ENCODE measurements around the gene AACS. TPM values are rescaled to one million over a fixed set of nuclear protein-coding genes. Genes with fewer than 3 reads are reported as not detected.
"Not testable (repeated sequence)": the region's sequence is repeated elsewhere in the genome, so short reads cannot be mapped to it uniquely, and the experiment has no call there.

AACS gene
- total and polyA plus RNA-seq, 4 donors = 19.8 to 37.0 (median 24.5) TPM

DNA sequence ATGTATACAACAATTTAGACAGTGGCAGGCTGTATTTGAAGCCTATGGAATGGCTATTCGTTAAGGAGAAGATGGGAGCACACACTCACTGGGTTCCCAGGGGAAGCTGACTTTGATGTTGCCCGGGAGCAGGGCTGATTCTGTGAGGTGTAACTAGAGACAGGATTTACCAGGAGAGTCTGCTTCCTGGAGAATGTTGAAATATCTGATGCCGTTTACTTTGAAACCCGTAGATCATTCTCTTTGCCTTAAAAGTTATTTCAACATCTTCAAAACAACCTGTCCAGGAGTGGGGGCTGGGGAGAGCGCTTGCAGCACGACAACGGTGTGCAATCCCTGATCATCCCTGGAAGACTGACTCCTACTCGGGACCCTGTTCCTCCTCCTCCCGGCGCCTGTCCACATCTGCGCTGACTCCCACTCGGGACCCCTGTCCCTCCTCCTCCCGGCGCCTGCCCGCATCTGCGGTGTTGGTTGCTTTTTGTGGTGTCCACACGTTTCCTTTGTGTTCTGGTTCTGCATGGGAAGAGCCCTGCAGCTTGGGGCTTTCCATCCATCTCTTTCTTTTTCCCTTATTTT is 72.6 kb downstream of the AACS start:
- 84% methylated on average over 13 of the region's 17 CpGs for WGBS (ENCODE audit: insufficient coverage)
- H3K27me3 ChIP-seq (ENCODE audit: control insufficient read depth, insufficient read depth, low read length) = no peaks in the 10 kb centered on the region
- peaks cover 65% of the 10 kb centered on the region for H3K36me3 ChIP-seq (ENCODE audit: control insufficient read depth, insufficient read depth, low read length)
- H3K9me3 ChIP-seq (ENCODE audit: control insufficient read depth, insufficient read depth, low read length) = no peaks in the 10 kb centered on the region
- no peak overlapping the region for H3K4me3 ChIP-seq (ENCODE audit: low read depth, low read length)
- peaks cover 10% of the 10 kb centered on the region for H3K4me1 ChIP-seq (ENCODE audit: control insufficient read depth, insufficient read depth, low read length)
- no peak for DNase-seq (ENCODE audit: low read depth in 4 of 6, low spot score in 6 of 6)
- H3K27ac ChIP-seq (ENCODE audit: low read depth, low read length) = no peak overlapping the region

DNA sequence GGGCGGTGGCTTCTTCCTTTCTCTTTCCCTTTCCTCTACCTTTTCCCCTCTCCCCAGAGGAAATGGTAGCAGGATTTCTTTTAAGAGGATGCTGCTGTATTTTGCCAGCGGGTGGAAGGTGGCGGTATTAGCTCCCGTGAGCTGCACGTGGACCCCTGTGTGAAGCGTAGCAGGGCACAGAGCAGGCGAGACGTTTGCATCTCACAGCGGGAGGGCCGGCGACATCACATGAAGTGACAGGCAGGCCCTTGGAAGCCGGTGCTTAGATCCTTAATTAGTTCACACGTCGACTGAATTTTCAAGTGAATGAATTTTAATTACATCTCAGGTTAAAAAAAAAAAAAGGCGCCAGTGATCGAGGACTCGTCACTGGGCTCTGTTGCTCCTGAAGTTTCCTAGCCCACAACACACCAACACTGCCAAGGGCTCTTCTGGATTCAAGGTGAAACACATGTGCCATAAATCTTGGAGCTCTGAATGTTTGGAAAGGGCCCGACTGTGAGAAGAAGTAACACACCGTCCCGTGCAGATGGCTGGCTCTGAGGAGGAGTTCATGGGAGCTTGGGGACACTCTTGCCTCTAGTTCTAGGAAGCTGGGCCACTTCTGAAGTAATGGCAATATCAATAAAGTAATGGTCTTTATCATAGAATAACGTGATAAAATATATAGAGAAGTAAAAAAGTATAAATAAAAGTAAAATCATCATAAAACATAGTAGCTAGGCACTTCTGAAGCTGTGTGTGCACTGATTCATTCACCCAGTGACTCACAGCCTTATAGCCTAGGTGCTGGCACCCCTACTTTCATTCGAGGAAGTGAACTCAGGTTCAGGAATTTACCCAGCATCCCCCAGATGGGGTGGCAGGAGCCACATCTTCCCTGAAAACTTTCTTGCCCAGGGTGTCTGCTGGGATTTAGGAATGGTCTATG is 75.3 kb downstream of the AACS start:
- peaks cover 39% of the 10 kb centered on the region for H3K36me3 ChIP-seq (ENCODE audit: control insufficient read depth, insufficient read depth, low read length)
- DNase-seq (ENCODE audit: low read depth in 4 of 6, low spot score in 6 of 6) = peak in 2 of 6 donors; percentile 76 to 79
- H3K9me3 ChIP-seq (ENCODE audit: control insufficient read depth, insufficient read depth, low read length) = no peaks in the 10 kb centered on the region
- H3K4me1 ChIP-seq (ENCODE audit: control insufficient read depth, insufficient read depth, low read length) = peaks cover 25% of the 10 kb centered on the region
- no peaks in the 10 kb centered on the region for H3K27me3 ChIP-seq (ENCODE audit: control insufficient read depth, insufficient read depth, low read length)
- no peak overlapping the region for H3K27ac ChIP-seq (ENCODE audit: low read depth, low read length)
- WGBS (ENCODE audit: insufficient coverage) = 48% methylated on average over 15 of the region's 22 CpGs
- no peak overlapping the region for H3K4me3 ChIP-seq (ENCODE audit: low read depth, low read length)

DNA sequence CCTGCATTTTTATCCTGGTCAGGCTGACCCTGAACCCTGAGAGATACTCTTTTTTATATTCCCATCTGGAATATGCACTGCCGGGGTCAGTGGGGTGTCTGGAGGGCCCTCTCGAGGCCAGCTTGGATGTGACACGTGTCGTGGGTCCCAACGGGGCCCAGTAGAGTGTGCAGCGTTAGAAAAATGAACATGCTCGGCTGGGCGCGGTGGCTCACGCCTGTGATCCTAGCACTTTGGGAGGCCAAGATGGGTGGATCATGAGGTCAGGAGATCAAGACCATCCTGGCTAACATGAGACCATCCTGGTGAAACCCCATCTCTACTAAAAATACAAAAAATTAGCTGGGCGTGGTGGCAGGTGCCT is 76.0 kb downstream of the AACS start:
- peaks cover 34% of the 10 kb centered on the region for H3K36me3 ChIP-seq (ENCODE audit: control insufficient read depth, insufficient read depth, low read length)
- not testable (repeated sequence) for H3K27me3 ChIP-seq (ENCODE audit: control insufficient read depth, insufficient read depth, low read length)
- WGBS (ENCODE audit: insufficient coverage) = 90% methylated on average over 10 of the region's 11 CpGs

DNA sequence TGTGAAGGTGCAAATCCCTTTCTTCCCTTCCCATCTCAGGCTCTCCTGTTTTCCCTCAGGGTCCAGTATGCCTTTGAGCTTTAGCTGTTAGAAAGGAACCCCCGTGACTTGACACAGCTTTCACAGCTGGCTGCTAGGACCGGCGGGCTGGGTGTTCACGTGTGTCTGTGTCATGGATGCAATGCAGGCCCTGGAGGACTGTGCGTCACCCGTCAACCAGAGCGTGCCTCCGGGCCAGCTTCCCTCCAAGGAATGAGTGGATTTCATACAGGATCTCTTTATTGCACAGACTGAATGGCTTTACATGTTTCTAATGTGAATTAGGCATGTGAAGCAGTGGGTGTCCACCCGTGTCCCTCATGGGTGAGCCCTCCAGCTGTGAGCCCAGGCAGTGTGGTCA is 77.4 kb downstream of the AACS start:
- H3K9me3 ChIP-seq (ENCODE audit: control insufficient read depth, insufficient read depth, low read length) = no peaks in the 10 kb centered on the region
- no peaks in the 10 kb centered on the region for H3K27me3 ChIP-seq (ENCODE audit: control insufficient read depth, insufficient read depth, low read length)
- WGBS (ENCODE audit: insufficient coverage) = 87% methylated on average over 5 of the region's 9 CpGs
- DNase-seq (ENCODE audit: low read depth in 4 of 6, low spot score in 6 of 6) = no peak
- peaks cover 27% of the 10 kb centered on the region for H3K36me3 ChIP-seq (ENCODE audit: control insufficient read depth, insufficient read depth, low read length)
- H3K27ac ChIP-seq (ENCODE audit: low read depth, low read length) = no peak overlapping the region
- no peak overlapping the region for H3K4me3 ChIP-seq (ENCODE audit: low read depth, low read length)
- H3K4me1 ChIP-seq (ENCODE audit: control insufficient read depth, insufficient read depth, low read length) = peaks cover 22% of the 10 kb centered on the region

More for the DNA sequence above, 76.0 kb downstream of the AACS start:
- DNase-seq (ENCODE audit: low read depth in 4 of 6, low spot score in 6 of 6); H3K9me3 ChIP-seq (ENCODE audit: control insufficient read depth, insufficient read depth, low read length); H3K27ac ChIP-seq (ENCODE audit: low read depth, low read length); H3K4me3 ChIP-seq (ENCODE audit: low read depth, low read length): not testable (repeated sequence)
- peaks cover 25% of the 10 kb centered on the region for H3K4me1 ChIP-seq (ENCODE audit: control insufficient read depth, insufficient read depth, low read length)

DNA sequence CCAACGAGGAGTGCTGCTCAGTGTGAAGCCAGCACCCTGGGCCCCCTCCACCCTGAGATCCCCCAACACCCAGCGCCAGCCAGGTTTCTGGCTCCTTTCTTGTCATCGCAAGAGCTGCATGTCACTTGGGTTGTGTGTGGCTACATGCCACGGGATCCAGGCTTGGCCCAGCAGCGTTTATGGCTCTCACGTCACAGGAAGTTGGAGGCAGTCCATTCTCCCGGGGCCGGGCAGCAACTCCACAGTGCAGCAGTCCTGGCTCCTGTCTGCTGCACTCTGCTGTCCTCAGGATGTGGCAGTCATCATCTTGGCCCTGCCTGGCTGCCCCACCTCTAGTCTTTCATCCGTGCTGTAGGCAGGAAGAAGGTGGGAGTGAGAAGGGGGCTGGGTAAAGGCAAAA is 78.3 kb downstream of the AACS start:
- peaks cover 22% of the 10 kb centered on the region for H3K4me1 ChIP-seq (ENCODE audit: control insufficient read depth, insufficient read depth, low read length)
- no peak overlapping the region for H3K27ac ChIP-seq (ENCODE audit: low read depth, low read length)
- peaks cover 22% of the 10 kb centered on the region for H3K36me3 ChIP-seq (ENCODE audit: control insufficient read depth, insufficient read depth, low read length)
- no peak overlapping the region for H3K4me3 ChIP-seq (ENCODE audit: low read depth, low read length)
- WGBS (ENCODE audit: insufficient coverage) = 42% methylated on average over 9 of the region's 9 CpGs
- no peaks in the 10 kb centered on the region for H3K9me3 ChIP-seq (ENCODE audit: control insufficient read depth, insufficient read depth, low read length)
- no peaks in the 10 kb centered on the region for H3K27me3 ChIP-seq (ENCODE audit: control insufficient read depth, insufficient read depth, low read length)
- peak in 1 of 6 donors; percentile 80 for DNase-seq (ENCODE audit: low read depth in 4 of 6, low spot score in 6 of 6)

DNA sequence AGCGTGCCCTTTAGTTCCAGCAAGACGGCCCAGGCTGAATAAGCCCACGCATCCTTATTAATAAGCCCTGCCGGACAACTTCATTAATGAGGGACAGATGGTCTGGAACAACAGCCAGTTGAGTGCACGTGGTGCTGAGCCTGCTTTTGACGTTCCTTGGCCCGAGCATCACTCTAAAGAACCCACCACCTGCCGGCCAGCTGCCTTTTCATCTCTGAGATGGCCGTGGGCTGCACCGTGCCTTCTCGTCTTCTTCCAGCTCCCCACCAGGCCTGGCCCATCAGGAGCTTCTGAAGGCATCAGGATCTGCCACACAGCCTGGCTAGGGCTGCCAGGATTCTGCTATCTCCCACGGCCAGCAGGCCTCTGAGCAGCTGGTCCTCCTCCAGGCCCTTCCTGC is 80.0 kb downstream of the AACS start:
- Histone ChIP-seq H3K4me3 (ENCODE audit: low read depth, low read length) (no peak overlapping the region), H3K9me3 (ENCODE audit: control insufficient read depth, insufficient read depth, low read length) (no peaks in the 10 kb centered on the region), H3K27me3 (ENCODE audit: control insufficient read depth, insufficient read depth, low read length) (no peaks in the 10 kb centered on the region), H3K27ac (ENCODE audit: low read depth, low read length) (no peak overlapping the region), H3K4me1 (ENCODE audit: control insufficient read depth, insufficient read depth, low read length) (peaks cover 19% of the 10 kb centered on the region), H3K36me3 (ENCODE audit: control insufficient read depth, insufficient read depth, low read length) (peaks cover 7% of the 10 kb centered on the region)
- 44% methylated on average over 12 of the region's 12 CpGs for whole genome bisulfite sequencing (ENCODE audit: insufficient coverage)
- peak in 2 of 6 donors; percentile 23 to 69 for DNase-seq (ENCODE audit: low read depth in 4 of 6, low spot score in 6 of 6)

DNA sequence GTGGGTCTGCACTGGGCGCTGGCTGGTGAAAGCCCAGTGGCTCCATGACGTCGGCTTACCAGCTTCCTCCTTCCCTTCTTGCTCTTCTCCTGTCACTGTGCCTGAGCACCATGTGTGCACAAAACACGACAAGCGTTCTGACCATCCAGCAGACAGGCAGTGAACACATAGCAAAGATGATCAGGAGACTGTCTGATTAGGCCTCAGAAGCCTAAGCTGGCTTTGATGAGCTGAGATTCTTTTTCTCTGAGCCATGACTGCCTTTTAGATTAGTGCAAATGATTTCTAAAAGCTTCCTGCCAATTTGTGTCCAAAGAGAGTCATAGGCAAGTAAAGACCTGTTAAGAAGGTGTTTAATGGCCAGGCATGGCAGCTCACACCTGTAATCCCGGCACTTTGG is 83.1 kb downstream of the AACS start:
- DNase-seq (ENCODE audit: low read depth in 4 of 6, low spot score in 6 of 6) = peak in 1 of 6 donors; percentile 27
- H3K4me1 ChIP-seq (ENCODE audit: control insufficient read depth, insufficient read depth, low read length) = peaks cover 13% of the 10 kb centered on the region
- 69% methylated on average over 6 of the region's 6 CpGs for WGBS (ENCODE audit: insufficient coverage)
- no peak overlapping the region for H3K27ac ChIP-seq (ENCODE audit: low read depth, low read length)
- H3K9me3 ChIP-seq (ENCODE audit: control insufficient read depth, insufficient read depth, low read length) = no peaks in the 10 kb centered on the region
- no peaks in the 10 kb centered on the region for H3K36me3 ChIP-seq (ENCODE audit: control insufficient read depth, insufficient read depth, low read length)
- H3K27me3 ChIP-seq (ENCODE audit: control insufficient read depth, insufficient read depth, low read length) = no peaks in the 10 kb centered on the region
- no peak overlapping the region for H3K4me3 ChIP-seq (ENCODE audit: low read depth, low read length)

DNA sequence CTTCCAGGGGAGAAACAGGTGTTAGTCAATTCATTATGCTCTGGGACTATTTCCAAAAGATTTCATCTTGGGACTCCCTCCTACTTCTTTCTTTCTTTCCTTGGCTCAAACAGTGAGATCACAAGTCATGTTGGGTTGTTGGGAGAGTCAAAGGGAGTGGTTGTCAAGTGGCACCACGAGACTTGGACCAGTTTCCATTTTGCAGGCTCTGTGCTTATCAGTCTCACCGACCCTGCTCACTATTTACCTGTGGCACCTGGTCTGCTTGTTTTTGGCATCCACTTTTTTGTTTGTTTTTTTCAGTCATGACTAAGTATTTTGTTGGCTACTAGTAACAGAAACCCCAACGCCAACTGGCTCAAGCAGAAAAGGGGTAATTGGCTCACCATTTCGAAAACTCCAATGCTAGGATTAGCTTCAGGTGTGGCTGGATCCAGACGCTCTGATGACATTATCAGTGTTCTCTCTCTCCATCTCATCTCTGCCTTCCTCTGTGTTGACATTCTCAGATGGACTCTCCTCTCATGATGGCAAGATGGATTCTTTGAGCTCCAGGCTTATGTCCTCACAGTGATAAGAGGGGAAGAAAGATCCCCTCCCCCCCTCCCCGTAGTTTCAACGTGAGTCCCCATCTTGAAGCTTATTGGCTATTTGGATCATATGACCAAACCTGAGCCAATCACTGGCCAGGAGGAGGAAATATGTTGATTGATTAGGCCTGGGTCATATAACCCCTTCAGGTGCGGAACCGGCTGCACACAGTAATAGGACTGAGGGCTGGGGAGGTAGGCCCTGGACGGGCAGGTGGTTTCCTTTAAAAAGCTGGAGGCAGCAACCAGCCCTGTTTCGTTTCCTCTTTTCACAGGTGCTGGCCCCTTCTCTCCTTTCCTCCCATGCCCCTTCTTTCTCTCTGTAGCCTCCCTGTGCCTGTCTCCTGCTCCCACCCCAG is 84.2 kb downstream of the AACS start:
- 88% methylated on average over 8 of the region's 11 CpGs for WGBS (ENCODE audit: insufficient coverage)
- Histone ChIP-seq H3K27ac (ENCODE audit: low read depth, low read length) (no peak overlapping the region), H3K4me3 (ENCODE audit: low read depth, low read length) (no peak overlapping the region), H3K9me3 (ENCODE audit: control insufficient read depth, insufficient read depth, low read length) (no peaks in the 10 kb centered on the region), H3K27me3 (ENCODE audit: control insufficient read depth, insufficient read depth, low read length) (no peaks in the 10 kb centered on the region), H3K36me3 (ENCODE audit: control insufficient read depth, insufficient read depth, low read length) (no peaks in the 10 kb centered on the region), H3K4me1 (ENCODE audit: control insufficient read depth, insufficient read depth, low read length) (peaks cover 7% of the 10 kb centered on the region)
- no peak for DNase-seq (ENCODE audit: low read depth in 4 of 6, low spot score in 6 of 6)

DNA sequence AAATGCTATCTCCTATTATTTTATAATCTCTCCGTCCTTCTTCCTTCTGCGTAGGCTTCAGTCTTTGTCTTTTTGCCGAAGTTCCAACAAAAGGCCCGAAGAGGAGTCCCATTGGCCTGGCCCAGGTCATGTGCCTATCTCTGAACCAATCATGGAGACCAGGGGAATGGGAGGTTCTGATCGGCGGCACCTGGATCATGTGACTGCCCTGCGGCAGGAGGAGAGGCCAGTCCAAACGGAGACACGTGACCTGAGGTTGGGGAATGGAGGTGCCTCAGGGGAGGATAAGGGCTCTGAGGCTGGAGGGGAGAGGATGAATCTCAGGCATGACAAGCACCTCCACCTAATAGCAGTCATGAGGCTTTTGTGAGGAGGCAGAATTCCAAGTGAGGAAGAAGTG is 86.0 kb downstream of the AACS start:
- H3K4me3 ChIP-seq (ENCODE audit: low read depth, low read length) = no peak overlapping the region
- H3K4me1 ChIP-seq (ENCODE audit: control insufficient read depth, insufficient read depth, low read length) = no peaks in the 10 kb centered on the region
- H3K27me3 ChIP-seq (ENCODE audit: control insufficient read depth, insufficient read depth, low read length) = no peaks in the 10 kb centered on the region
- H3K27ac ChIP-seq (ENCODE audit: low read depth, low read length) = no peak overlapping the region
- WGBS (ENCODE audit: insufficient coverage) = 94% methylated on average over 8 of the region's 9 CpGs
- no peaks in the 10 kb centered on the region for H3K9me3 ChIP-seq (ENCODE audit: control insufficient read depth, insufficient read depth, low read length)
- DNase-seq (ENCODE audit: low read depth in 4 of 6, low spot score in 6 of 6) = no peak
- H3K36me3 ChIP-seq (ENCODE audit: control insufficient read depth, insufficient read depth, low read length) = no peaks in the 10 kb centered on the region

Data from spinal cord (tissue), 10 donors.